Measurements from ENCODE around the gene SEC14L6.

DNA sequence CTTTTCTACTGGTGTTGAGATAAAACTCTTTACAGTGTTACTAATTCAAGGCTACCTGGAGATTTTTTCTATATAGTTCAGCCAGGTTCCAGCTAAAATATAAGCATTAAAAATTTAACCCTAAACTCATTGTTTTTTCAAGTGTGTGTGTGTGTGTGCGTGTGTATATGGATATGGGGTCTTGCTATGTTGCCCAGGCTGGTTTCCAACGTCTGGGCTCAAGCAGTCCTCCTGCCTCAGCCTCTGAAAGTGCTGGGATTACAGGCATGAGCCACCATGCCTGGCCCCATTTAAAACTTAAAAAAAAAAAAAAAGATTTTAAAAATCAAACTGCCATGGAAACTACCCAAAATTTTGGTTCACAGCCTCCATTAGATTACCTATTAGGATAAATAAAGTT, 49.7 kb upstream of the SEC14L6 start:
- TF ChIP-seq, protein P1, sequence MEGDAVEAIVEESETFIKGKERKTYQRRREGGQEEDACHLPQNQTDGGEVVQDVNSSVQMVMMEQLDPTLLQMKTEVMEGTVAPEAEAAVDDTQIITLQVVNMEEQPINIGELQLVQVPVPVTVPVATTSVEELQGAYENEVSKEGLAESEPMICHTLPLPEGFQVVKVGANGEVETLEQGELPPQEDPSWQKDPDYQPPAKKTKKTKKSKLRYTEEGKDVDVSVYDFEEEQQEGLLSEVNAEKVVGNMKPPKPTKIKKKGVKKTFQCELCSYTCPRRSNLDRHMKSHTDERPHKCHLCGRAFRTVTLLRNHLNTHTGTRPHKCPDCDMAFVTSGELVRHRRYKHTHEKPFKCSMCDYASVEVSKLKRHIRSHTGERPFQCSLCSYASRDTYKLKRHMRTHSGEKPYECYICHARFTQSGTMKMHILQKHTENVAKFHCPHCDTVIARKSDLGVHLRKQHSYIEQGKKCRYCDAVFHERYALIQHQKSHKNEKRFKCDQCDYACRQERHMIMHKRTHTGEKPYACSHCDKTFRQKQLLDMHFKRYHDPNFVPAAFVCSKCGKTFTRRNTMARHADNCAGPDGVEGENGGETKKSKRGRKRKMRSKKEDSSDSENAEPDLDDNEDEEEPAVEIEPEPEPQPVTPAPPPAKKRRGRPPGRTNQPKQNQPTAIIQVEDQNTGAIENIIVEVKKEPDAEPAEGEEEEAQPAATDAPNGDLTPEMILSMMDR (conservative IDR thresholded peaks at IDR 0.05; ENCODE audit: low read length) = no peak
- TF ChIP-seq EZH2phosphoT487 (IDR thresholded peaks at IDR 0.05; ENCODE audit: borderline replicate concordance) = no peak
